DND-41 (cell line): Measurements from ENCODE around the gene PINLYP.

Source experiments
- CTCF ChIP-seq: IDR thresholded peaks from 2 replicates; pipeline ENCODE4 v1.5.1; 2012; ENCODE audit warnings: borderline replicate concordance, low read length, moderate library complexity, mild to moderate bottlenecking; ENCODE audit not compliant: poor library complexity, severe bottlenecking; ENCODE audit errors: extremely low read depth
- EZH2 ChIP-seq: IDR thresholded peaks from 3 replicates; pipeline ENCODE4 v1.6.1; 2012; ENCODE audit warnings: borderline replicate concordance, low read depth, mild to moderate bottlenecking, moderate library complexity, low read length, inconsistent platforms; ENCODE audit not compliant: severe bottlenecking

DNA sequence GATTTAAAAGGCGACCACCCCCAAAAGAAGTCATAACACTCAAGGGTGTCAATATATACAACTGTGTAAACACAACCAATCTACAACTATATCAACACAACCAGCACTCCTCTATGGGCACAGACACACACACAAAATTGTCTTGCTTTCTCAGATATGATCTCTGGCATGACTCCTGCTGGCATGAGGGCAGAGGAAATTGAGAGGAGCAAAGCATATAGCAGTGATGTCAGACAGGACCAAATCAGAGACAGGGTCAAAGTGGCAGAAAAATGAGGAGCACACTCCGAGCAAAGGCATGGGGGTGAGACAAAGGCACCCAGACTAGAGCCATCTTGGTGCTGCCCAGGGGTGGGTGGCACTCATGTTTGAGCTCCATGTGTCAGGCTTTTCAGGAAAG is 10.7 kb downstream of the PINLYP start:
- TF ChIP-seq CTCF (no peak), EZH2 (no peak)
